ENCODE data around the gene ABCA3.

ABCA3 gene

DNA sequence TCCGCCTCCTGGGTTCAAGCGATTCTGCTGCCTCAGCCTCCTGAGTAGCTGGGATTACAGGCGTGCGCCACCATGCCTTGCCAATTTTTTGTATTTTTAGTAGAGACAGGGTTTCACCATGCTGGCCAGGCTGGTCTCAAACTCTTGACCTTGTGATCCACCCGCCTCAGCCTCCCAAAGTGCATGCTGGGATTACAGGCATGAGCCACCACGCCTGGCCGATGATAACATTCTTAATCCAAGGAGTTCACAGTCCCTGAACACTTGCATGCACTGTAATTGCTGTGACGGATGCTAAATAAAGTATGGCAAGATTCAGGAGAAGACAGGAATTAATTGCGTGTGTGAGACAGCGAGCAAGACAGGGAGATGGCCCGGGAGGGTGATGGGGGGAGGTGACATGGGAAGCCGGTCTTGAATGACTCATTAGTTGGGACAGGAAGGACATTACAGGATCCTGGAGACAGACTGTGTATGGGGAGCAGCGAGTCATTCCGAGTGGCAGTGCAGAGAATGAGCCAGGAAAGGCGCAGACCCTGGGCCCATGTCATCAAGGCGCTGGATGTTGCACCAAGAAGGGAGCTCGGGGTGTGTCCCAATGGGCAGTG lies 6.7 kb downstream of the ABCA3 start:
- TF ChIP-seq, protein P1, sequence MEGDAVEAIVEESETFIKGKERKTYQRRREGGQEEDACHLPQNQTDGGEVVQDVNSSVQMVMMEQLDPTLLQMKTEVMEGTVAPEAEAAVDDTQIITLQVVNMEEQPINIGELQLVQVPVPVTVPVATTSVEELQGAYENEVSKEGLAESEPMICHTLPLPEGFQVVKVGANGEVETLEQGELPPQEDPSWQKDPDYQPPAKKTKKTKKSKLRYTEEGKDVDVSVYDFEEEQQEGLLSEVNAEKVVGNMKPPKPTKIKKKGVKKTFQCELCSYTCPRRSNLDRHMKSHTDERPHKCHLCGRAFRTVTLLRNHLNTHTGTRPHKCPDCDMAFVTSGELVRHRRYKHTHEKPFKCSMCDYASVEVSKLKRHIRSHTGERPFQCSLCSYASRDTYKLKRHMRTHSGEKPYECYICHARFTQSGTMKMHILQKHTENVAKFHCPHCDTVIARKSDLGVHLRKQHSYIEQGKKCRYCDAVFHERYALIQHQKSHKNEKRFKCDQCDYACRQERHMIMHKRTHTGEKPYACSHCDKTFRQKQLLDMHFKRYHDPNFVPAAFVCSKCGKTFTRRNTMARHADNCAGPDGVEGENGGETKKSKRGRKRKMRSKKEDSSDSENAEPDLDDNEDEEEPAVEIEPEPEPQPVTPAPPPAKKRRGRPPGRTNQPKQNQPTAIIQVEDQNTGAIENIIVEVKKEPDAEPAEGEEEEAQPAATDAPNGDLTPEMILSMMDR (IDR thresholded peaks at IDR 0.05), result no peak
- H3K4me3 ChIP-seq, result no peak overlapping the region
- H3K27ac ChIP-seq, result no peak overlapping the region
- DNase-seq (ENCODE audit: low spot score), result peak; percentile 31

DNA sequence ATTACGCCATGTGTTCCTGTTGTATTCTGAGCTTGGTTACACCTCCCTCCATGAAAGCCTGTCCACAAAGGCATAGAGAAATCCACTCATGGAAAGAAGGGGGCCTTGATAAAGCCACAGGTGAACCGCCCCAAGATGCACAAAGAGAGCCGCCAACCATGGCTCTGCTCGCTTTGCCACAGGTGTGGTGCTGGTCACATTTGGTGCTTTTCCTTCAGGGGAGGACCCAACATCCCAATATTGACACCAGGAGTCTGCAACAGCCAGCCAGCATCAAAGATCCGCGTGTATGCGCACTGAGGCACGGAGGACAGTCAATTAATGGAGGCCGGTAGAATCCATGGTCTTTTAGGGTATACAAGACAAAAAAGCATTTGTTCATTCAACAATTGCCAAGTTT lies 7.3 kb downstream of the ABCA3 start:
- TF ChIP-seq, protein P1 (IDR thresholded peaks at IDR 0.05), result no peak
- H3K4me3 ChIP-seq, result no peak overlapping the region
- no peak for DNase-seq (ENCODE audit: low spot score)
- no peak overlapping the region for H3K27ac ChIP-seq

DNA sequence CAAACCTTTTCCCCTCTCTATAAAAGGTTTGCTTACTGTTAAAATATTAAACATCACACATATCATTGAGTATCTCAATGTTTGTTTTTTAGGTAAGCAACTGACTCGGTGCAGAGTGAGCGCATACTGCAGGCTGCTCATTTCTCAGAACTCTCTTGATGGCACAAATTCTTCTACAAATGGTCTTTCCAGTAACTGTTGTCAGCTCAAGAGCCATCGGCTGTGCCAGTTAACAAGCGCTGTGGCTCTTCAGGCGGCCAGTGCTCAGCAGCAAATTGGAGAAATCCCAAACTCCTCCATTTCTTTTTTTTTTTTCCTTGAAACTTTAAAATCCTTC lies 8.6 kb downstream of the ABCA3 start:
- H3K4me3 ChIP-seq, result no peak overlapping the region
- no peak for DNase-seq (ENCODE audit: low spot score)
- no peak overlapping the region for H3K27ac ChIP-seq
- TF ChIP-seq, protein P1 (IDR thresholded peaks at IDR 0.05), result no peak

DNA sequence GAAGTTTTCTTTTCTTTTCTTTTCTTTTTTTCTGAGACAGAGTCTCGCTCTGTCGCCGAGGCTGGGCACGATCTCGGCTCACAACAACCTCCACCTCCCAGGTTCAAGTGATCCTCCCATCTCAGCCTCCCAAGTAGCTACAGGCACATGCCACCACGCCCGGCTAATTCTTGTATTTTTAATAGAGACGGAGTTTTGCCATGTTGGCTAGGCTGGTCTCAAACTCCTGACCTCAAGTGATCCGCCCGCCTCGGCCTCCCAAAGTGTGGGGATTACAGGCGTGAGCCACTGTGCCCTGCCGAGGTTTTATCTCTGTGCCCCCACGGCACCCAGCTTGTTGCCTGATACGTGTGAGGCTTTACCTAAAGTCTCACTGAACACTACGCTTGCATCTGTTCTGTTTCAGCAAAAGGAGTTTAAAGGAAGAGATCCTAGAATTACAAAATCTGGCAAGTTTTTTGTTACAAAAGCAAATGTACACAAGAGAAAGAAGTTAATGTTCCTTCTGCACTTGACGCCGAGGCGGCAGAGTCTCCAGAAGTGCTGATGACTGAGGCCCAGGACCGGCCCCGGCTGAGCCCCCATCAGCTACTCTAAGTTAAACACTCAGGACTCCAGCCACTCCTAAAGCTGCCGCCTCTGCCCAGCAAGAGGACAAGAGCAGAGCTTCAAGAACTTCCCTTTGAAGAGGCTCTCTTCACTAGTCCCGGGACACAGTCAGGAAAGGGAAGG lies 9.2 kb downstream of the ABCA3 start:
- Histone ChIP-seq H3K27ac (no peak overlapping the region), H3K4me3 (no peak overlapping the region)
- TF ChIP-seq, protein P1 (IDR thresholded peaks at IDR 0.05), result no peak
- no peak for DNase-seq (ENCODE audit: low spot score)

DNA sequence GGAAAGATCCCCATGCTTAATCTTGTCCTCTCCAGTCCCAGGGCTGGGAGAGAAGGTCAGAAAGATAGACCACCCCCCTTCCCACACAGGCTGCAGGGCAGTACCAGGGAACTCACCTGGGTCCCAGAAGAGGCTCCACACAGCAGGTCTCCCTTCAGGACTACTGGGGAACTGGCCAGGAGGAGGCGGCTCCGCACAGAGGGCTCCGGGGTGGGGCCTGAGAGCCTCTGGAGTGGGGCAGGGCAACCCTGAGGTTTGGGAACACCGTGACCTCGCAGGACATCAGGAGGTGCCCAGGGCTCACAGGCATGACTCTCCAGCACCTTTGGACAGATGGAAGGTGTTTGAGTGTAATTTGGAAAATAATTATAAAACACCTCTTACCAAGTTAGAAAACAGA lies 11.0 kb downstream of the ABCA3 start:
- Histone ChIP-seq H3K27ac (no peak overlapping the region), H3K4me3 (no peak overlapping the region)
- TF ChIP-seq, protein P1 (IDR thresholded peaks at IDR 0.05), result no peak
- DNase-seq (ENCODE audit: low spot score), result no peak

DNA sequence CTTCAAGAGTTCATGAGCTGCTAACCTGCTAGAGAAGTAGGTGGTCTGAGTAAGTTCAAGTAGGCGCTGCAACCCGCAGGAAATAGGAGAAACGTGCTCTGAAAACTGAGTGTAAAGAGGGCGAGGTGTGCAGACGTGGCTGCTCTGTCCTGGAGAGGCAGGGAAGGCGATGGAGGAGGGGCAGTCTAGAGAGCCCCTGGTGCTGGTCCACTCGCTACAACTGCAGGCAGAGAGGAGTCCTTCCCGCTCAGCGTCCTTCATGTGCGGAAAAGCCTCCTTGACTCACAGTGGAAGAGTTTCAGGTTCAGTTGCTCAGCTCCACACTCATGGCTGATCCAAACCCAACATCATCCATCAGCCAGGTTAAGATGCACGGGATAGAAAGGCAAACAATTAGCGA lies 12.1 kb downstream of the ABCA3 start:
- no peak for DNase-seq (ENCODE audit: low spot score)
- H3K4me3 ChIP-seq, result no peak overlapping the region
- TF ChIP-seq, protein P1 (IDR thresholded peaks at IDR 0.05), result no peak
- H3K27ac ChIP-seq, result no peak overlapping the region

DNA sequence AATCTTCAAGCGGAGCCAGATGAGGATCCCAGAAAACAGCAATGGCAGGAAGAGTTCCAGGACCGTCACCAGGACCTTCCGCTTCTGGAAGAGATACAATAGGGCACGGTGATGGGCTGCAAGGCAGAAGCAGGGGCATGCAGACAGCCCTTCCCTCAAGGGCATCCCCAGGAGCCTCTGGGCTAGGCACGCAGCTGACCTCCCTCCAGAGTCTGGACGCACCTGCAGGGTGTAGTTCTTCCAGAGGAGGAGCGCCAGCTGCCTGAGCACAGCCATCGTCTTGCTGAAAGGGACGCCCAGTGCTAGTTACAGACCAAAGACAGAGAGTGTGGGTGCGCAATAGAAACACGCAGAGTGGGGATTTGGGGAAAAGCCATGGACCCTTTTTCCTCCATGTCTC lies 14.3 kb downstream of the ABCA3 start:
- no peak overlapping the region for H3K27ac ChIP-seq
- H3K4me3 ChIP-seq, result no peak overlapping the region
- DNase-seq (ENCODE audit: low spot score), result no peak
- TF ChIP-seq, protein P1 (IDR thresholded peaks at IDR 0.05), result no peak

All from coronary artery (tissue), 2 donors.